Ectodermal cell (in vitro differentiated cells): ENCODE data around the gene KLK8. TPM values are rescaled to one million over a fixed set of nuclear protein-coding genes. Genes with fewer than 3 reads are reported as not detected.

ENCODE experiments used
- H3K27ac ChIP-seq: 2 replicates; pipeline ENCODE4 v1.7.0; 2013; ENCODE audit warnings: mild to moderate bottlenecking, low read depth, low read length; ENCODE audit not compliant: insufficient read depth, poor library complexity, severe bottlenecking
- H3K27me3 ChIP-seq: 2 replicates; pipeline ENCODE4 v1.7.0; 2013; ENCODE audit warnings: mild to moderate bottlenecking, low read length; ENCODE audit not compliant: insufficient read depth, control insufficient read depth, poor library complexity, severe bottlenecking
- H3K36me3 ChIP-seq: one replicate; pipeline ENCODE4 v1.7.0; 2013; ENCODE audit warnings: low read length; ENCODE audit not compliant: control insufficient read depth, insufficient read depth
- H3K4me1 ChIP-seq: one replicate; pipeline ENCODE4 v1.7.0; 2013; ENCODE audit warnings: low read length; ENCODE audit not compliant: control insufficient read depth, insufficient read depth
- H3K4me3 ChIP-seq: 2 replicates; pipeline ENCODE4 v1.7.0; 2013; ENCODE audit warnings: low read depth, low read length, control low read depth; ENCODE audit not compliant: insufficient read depth
- H3K9me3 ChIP-seq: 2 replicates; pipeline ENCODE4 v1.7.0; 2013; ENCODE audit warnings: mild to moderate bottlenecking, low read length, moderate library complexity; ENCODE audit not compliant: control insufficient read depth
- WGBS, 2 experiments: methylation state at CpG; one replicate each; pipeline ENCODE4 v1.1.7; 2013; ENCODE audit warnings: missing lambda C conversion rate in 2 of 2; 5-methylcytosine and 5-hydroxymethylcytosine counted together
- polyA plus RNA-seq, 4 experiments: library from polyadenylated mRNA; stranded (reverse); fragments of 50-300 nt; gene quantifications; one replicate each; pipeline ENCODE4 v1.2.3, GENCODE V29; 2013

The KLK8 gene
- 1.9 TPM for polyA plus RNA-seq (2013, experiment 1 of 4)
- polyA plus RNA-seq (2013, experiment 2 of 4): 2.4 TPM
- 1.9 TPM for polyA plus RNA-seq (2013, experiment 3 of 4)
- 2.4 TPM for polyA plus RNA-seq (2013, experiment 4 of 4)

GRCh38 chr19:51001515-51001914 is at the start of gene KLK8:
Gene KLK8 (minus strand): TSS chr19:51001604. CDS start chr19:51001167, 437 bp downstream.
- H3K36me3 ChIP-seq: no peaks in the 10 kb centered on the region
- H3K4me3 ChIP-seq: no peak within 1 kb of the TSS
- no peaks in the 10 kb centered on the region for H3K27me3 ChIP-seq
- H3K9me3 ChIP-seq: no peaks in the 10 kb centered on the region
- 60% methylated on average over 6 of the region's 7 CpGs for WGBS, 2 experiments
- H3K4me1 ChIP-seq: peaks cover 3% of the 10 kb centered on the region
- H3K27ac ChIP-seq: no peak within 1 kb of the TSS

DNA sequence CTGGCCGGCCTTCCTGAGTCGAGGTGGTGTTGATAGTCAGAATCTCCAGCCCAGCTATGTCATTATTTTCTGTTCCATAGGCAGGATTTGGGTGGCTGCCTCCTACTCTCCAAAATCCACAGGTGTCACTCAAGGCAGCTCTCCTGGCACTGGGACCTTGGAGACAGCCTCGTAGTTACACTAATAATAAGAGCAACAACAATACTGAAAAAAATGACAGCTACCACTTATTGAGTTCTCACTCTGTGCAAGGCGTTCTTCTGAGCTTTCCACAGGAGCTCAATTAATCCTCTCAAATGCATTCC is 45.6 kb upstream of the KLK8 start:
- Histone ChIP-seq H3K27me3 (no peaks in the 10 kb centered on the region), H3K27ac (no peak overlapping the region), H3K36me3 (no peaks in the 10 kb centered on the region), H3K4me3 (no peak overlapping the region), H3K4me1 (no peaks in the 10 kb centered on the region), H3K9me3 (no peaks in the 10 kb centered on the region)
- WGBS, 2 experiments: 17 to 18% methylated on average over 4 of the region's 4 CpGs

DNA sequence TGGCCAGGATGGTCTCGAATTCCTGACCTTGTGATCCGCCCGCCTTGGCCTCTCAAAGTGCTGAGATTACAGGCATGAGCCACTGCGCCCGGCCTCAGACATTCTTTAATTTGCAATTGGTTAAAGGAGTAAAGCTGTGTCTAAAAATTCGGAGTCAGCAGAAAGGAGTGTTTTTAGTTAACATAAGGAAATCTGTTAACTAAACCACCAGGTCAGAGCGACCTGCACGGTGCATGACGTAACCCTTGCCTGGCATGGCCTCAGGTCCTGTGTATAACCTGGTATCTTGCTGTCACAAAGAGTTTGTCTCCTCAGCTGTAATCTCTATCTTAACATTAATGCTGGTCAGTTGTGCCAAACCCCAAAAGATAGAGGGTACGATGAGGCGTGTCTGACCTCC is 42.9 kb upstream of the KLK8 start:
- H3K4me1 ChIP-seq: no peaks in the 10 kb centered on the region
- no peaks in the 10 kb centered on the region for H3K36me3 ChIP-seq
- no peaks in the 10 kb centered on the region for H3K9me3 ChIP-seq

DNA sequence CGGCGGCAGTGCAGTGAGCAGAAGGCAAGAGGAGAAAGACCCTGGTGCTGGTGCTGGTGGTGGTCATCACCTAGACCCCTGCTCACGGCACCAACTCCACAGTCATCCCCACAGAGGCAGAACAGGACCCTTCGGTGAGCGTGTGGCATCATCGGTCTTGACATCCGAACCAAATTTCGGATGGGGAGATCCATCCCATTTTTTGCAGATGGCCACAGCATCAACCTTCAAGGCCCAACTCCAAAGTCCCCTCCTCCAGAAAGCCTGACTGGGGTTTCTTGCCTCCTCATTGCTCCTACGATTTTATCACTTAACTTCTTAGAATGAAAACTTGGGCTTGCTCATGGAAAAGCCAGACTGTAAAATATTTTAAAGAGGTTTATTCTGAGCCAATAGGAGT is 42.1 kb upstream of the KLK8 start:
- Histone ChIP-seq H3K4me1 (no peaks in the 10 kb centered on the region), H3K9me3 (no peaks in the 10 kb centered on the region), H3K36me3 (no peaks in the 10 kb centered on the region), H3K27me3 (no peaks in the 10 kb centered on the region), H3K27ac (no peak overlapping the region), H3K4me3 (no peak overlapping the region)
- whole genome bisulfite sequencing, 2 experiments: 92% methylated on average over 9 of the region's 9 CpGs

More for the DNA sequence above, 42.9 kb upstream of the KLK8 start:
- no peak overlapping the region for H3K27ac ChIP-seq
- no peak overlapping the region for H3K4me3 ChIP-seq
- H3K27me3 ChIP-seq: no peaks in the 10 kb centered on the region
- WGBS, 2 experiments: 92 to 93% methylated on average over 11 of the region's 11 CpGs

- no peaks in the 10 kb centered on the region for H3K9me3 ChIP-seq
- no peak overlapping the region for H3K27ac ChIP-seq
- no peak overlapping the region for H3K4me3 ChIP-seq
- no peaks in the 10 kb centered on the region for H3K4me1 ChIP-seq
- H3K27me3 ChIP-seq: no peaks in the 10 kb centered on the region
- WGBS, 2 experiments: 77 to 87% methylated on average over 2 to 5 of the region's 6 CpGs
- no peaks in the 10 kb centered on the region for H3K36me3 ChIP-seq
Observed at GRCh38 chr19:51040151-51040550, 38.7 kb upstream of the KLK8 start.

DNA sequence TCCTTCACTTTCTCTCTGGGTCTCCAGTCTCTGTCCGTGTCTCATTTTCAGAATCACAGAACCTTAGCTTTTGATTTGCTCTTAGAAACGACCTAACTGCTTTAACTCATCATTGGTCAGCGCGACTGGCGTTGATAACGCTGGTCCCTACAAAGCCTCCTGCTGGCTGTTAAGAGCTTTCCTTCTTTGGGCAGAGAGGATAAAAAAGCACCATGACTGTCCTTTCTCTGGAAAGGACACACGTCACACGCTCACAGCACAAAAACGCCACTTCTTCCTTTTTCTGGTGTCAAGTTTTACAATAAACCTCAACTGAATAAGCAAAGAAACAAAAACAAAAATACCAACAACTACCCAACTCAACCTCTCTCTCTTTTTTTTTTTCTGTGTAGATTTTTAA is 35.1 kb upstream of the KLK8 start:
- no peak overlapping the region for H3K27ac ChIP-seq
- H3K4me3 ChIP-seq: no peak overlapping the region
- H3K36me3 ChIP-seq: no peaks in the 10 kb centered on the region
- WGBS, 2 experiments: 56 to 59% methylated on average over 9 of the region's 9 CpGs
- no peaks in the 10 kb centered on the region for H3K4me1 ChIP-seq
- H3K27me3 ChIP-seq: no peaks in the 10 kb centered on the region
- H3K9me3 ChIP-seq: no peaks in the 10 kb centered on the region

GRCh38 chr19:51034704-51035103 is 33.3 kb upstream of the KLK8 start, which contains the start of gene KLK12:
Gene KLK12 (minus strand): TSS chr19:51035002. CDS start chr19:51034621, 381 bp downstream.
- 75 to 79% methylated on average over 11 of the region's 11 CpGs for WGBS, 2 experiments
- no peaks in the 10 kb centered on the region for H3K27me3 ChIP-seq

DNA sequence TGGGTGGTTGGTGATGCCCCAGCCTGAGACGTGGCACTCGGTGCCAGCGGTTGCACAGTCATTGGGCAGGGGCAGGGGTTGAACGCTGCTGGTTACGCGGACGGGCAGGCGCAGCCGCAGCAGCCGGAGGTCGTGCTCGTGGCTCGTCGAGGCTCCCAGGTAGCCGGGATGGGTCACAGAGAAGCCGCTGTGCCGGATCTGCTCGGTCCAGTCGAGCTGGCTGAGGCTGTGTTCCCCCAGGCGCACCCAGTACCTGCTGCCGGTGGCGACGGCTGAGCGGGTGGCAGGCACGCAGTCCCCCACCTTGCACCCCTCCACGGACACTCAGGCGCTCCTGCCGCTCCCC is 30.4 kb upstream of the KLK8 start:
- H3K27me3 ChIP-seq: no peaks in the 10 kb centered on the region
- peaks cover 9% of the 10 kb centered on the region for H3K4me1 ChIP-seq
- H3K36me3 ChIP-seq: no peaks in the 10 kb centered on the region
- H3K9me3 ChIP-seq: no peaks in the 10 kb centered on the region
- WGBS, 2 experiments: 93 to 94% methylated on average over 28 of the region's 28 CpGs
- H3K4me3 ChIP-seq: no peak overlapping the region
- H3K27ac ChIP-seq: no peak overlapping the region

More at GRCh38 chr19:51034704-51035103, 33.3 kb upstream of the KLK8 start, which contains the start of gene KLK12:
- Histone ChIP-seq H3K36me3 (no peaks in the 10 kb centered on the region), H3K4me3 (no peak within 1 kb of the TSS), H3K27ac (no peak within 1 kb of the TSS), H3K9me3 (no peaks in the 10 kb centered on the region), H3K4me1 (no peaks in the 10 kb centered on the region)

GRCh38 chr19:51031220-51031879 is 29.9 kb upstream of the KLK8 start:
- no peaks in the 10 kb centered on the region for H3K36me3 ChIP-seq
- WGBS, 2 experiments: 87 to 93% methylated on average over 6 to 7 of the region's 7 CpGs
- no peaks in the 10 kb centered on the region for H3K27me3 ChIP-seq
- H3K4me1 ChIP-seq: peaks cover 14% of the 10 kb centered on the region
- H3K9me3 ChIP-seq: no peaks in the 10 kb centered on the region
- H3K4me3 ChIP-seq: no peak overlapping the region
- no peak overlapping the region for H3K27ac ChIP-seq

DNA sequence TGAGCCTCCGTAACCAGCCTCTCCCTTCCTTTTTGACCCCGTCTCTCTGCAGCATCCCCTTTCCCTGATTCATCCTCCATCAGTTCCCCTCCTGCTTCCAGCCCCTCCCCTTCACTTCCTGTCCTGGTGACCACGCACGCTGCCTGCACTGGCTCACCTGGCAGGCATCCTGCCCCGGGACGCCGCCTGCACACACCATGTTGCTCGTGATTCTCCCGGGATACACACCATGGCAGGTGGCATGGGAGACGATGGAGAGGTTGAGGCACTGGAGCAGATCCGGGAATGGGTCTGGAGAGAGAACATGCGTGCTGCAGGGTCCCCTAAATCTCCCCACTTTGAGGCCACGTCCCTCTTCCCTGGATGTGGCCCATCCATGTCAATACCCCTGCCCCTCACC is 29.2 kb upstream of the KLK8 start:
- no peaks in the 10 kb centered on the region for H3K27me3 ChIP-seq
- 90 to 92% methylated on average over 13 of the region's 13 CpGs for WGBS, 2 experiments

More for the DNA sequence above, 29.2 kb upstream of the KLK8 start:
- no peak overlapping the region for H3K4me3 ChIP-seq
- no peaks in the 10 kb centered on the region for H3K9me3 ChIP-seq
- no peaks in the 10 kb centered on the region for H3K36me3 ChIP-seq
- peaks cover 21% of the 10 kb centered on the region for H3K4me1 ChIP-seq
- no peak overlapping the region for H3K27ac ChIP-seq
